ENCODE measurements around the gene ITGB3BP. TPM values are rescaled to one million over a fixed set of nuclear protein-coding genes. Genes with fewer than 3 reads are reported as not detected.

The ITGB3BP gene
- 11.3 and 13.5 TPM in 2 replicates for total RNA-seq

DNA sequence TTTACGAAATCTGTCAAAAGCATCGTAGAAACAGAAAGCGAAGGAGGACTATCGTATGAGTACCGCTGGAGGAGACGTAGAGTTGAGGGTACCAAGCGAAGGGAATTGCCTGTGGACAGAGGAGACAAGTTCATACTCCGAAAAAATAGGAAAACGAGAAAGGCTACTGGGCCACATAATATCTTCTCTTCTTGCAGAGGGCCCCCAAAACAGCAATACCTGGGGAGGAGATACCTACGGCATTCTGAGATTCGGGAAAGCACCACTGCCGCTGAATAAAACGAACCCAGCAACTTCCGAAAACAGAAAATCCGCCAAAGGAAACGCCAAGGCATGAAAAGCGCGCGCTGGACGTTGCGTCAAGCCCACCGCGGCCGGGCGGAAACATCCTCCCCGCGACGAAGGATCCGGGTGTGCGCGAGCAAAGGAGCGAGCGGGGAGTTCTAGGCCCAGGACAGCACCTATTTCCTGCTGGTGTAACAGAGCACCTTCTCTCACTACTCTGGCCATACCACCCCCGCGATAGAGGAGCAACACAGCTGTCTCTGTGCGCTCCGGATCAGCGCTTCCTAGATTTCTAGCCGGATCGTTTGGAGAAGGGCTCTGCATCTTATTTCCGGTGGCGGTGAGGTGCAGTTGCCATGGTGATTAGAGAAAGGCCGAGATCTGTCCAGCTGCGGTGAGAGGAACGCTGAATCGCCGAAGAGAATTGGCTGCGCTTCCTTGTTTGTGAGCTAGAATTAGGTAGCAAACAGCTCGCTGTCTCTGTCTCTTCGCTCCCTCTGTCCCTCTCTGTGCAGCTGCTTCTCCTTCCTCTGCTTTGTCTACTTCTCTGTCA lies at the start of gene ITGB3BP, which contains the start of gene EFCAB7:
Gene ITGB3BP, minus strand, starts transcription at position 335 of the 838 bp plus-strand sequence. Its CDS starts 92 bp downstream, at position 243.
Gene EFCAB7, plus strand, starts transcription at position 635 of the 838 bp plus-strand sequence. CDS start 2,048 bp downstream, outside the sequence.

Other genes starting within 250 kb of the ITGB3BP start
- gene FOXD3, start 200.7 kb downstream of the ITGB3BP start, total RNA-seq: not detected in 2 replicates
- 6.2 and 7.2 TPM in 2 replicates for gene ALG6, start 155.6 kb downstream of the ITGB3BP start, total RNA-seq
- gene EFCAB7, start 300 bp upstream of the ITGB3BP start, total RNA-seq: 4.4 and 6.7 TPM in 2 replicates
- gene PGM1, start 70.2 kb upstream of the ITGB3BP start, total RNA-seq: 62.9 and 70.3 TPM in 2 replicates